DLD1 (cell line): ENCODE measurements around the gene NFIX.

Experiments used
- in situ Hi-C: cut with HindIII; loops from 2 replicates; pipeline ENCODE4 v1.10.0; 2017; ENCODE audit warnings: low sequenced_read_pairs

The NFIX gene

DNA sequence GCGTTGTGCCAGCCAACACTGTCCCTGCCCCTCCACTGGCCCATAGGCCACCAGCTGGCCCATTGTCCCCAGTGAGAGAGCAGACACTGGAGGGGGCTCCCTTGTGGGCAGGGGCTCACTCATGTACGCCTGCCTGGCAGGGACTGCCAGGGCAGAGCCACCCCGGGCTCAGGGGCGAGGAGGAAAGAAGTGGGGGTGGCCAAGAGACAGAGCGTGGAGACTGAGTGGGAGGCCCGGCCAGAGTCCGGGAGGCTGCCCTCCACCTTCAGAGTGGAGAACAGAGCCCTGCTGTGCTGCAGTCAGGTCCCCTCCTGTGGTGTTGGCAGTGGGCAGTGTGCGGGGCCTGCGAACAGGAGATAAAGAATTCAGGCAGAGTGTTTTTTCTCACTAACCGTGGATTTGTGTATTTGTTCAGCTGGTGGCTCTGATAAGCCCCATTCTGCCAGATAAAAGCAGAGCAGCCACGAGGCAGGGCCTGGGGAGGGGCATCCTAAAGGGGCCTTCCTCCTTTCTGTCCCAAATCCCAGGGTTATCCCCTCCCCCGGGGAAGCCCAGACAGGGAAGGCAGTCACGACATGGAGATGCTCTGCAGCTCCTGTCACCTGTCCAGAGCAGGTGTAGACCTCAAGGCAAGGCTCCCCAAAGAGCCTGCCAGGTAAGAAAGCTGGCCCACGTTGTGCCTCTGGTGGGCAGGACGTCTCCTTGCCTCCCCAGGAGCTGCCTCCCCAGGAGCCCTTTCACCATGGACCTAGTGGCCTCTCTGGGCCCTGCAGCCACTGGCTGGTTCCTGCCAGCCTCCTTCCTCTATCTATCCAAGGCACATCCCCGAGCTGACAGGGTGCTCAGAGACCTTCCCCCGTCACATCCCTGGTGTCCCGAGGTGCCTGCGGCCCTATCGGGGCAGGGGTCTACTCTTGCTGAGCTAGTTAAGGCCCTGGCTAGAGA lies 74.4 kb downstream of the NFIX start:
- in situ Hi-C loops, result no loop called here

DNA sequence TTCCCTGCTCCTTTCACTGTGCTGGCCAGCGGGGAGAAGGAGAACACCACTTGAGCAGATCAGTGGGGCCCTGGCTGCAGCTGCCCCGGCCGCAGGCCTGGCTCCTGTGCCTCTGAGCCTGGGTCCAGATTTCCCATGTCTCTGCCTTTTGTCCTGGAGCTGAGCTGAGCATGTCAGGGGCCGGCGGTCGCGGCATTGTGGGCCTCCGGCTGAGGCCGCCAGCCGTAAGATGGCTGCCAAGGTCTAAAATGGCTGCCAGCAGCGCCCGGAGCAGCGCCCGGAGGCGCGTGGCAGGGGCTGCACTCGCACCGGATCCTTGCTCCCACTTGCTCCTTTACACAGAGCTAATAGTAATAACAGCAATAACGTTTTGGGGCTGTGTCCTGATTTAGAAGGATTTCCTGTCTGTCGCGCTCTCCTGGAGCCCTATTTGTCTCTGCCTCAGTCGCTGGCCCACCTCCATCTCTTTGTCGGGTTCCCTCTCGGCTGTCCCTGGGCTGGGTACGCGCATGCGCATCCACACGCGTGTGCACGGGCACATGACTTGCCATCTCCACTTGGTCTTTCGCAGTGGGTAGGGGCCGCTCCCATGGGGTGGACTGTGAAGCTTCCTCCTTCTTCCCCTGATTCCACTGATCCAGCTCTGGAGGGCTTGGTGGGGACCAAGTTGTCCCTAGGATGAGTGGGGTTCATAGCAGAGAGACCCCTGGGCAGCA lies 75.3 kb downstream of the NFIX start:
- in situ Hi-C loops, result no loop called here

DNA sequence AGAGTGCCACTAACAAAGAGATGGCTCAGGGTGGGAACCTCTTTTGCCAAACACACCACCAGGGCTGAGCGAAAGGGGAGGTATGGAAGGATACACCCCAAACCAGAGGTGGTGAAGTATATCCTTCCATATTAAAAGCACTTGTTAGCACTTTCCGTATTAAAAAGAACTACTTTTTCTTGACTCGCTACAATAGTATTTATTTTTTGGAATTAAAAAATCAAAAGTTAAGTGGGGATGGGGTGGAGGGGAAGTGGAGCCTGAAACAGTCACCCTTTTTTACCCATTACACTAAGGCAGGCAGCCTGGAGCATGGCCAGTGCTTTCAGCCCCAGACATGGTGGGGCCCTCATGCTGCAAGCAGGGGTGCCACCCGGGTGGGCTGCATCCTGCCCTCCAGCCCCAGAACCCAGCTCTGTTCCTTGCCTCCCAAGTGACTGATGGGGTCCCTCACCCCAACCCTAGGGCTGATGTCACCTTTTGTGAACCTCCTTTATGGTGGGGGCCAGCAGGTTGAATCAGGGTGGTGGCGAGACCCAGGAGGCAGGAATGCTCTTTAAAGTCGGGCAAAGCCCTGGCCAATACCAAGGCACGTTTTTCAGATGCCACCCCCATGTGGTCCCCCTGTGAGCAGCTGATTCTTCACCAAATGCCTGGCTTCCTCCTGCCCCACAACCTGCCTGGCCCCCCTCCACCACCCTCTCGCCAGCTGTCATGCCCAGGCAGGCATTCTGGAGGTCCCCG lies 76.3 kb downstream of the NFIX start:
- in situ Hi-C loops, result no loop called here

DNA sequence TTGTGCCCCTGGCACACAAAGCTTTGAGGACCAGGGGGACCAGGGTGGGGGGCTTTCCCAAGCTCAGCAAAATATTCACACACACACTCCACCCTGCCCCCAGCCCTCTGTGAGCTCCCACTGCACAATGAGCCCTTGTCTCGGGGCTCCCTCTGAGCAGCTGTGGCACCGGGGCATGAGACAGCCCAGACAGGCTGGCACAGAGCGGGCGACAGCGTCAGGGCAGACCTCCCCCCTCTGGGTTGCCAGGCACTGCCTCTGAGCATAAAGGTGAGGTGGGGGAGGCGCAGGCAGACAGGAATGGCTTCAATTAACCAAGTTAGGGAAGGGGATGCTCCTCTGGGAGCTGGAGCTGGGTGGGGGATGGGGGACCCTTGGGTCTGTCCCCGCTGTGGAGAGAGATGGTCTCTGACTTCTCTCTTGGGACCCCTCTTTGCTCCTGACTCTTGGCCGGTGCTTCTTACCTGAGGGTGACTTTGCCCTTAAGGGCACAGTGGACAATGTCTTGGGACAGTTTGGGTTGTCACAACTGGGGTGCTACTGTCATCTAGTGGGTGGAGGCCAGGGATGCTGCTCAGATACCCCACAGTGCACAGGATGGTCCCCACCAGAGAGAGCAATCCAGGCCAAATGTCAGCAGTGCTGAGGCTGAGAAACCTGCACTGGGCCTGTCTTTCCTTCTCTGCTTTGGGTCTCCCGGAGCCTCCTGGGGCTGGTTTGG lies 77.1 kb downstream of the NFIX start:
- in situ Hi-C loops, result no loop called here

DNA sequence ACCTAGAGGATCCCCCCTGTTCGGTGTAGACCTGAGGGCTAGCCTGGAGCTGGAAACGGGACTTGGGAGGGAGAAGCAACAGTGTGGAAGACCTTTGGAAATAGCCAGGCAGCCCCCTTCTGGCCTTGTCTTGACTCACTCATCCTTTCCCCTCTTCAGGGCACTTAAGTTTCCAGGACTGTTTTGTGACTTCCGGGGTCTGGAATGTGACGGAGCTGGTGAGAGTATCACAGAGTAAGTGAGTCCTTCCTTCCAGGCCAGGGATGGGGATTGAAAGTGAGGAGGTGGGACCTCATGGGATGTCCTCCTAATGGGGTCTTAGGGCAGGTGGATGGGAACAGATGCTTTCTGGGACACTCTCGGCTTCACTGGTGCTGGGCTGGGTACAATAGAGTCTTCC lies 78.0 kb downstream of the NFIX start:
- in situ Hi-C loops, result no loop called here

DNA sequence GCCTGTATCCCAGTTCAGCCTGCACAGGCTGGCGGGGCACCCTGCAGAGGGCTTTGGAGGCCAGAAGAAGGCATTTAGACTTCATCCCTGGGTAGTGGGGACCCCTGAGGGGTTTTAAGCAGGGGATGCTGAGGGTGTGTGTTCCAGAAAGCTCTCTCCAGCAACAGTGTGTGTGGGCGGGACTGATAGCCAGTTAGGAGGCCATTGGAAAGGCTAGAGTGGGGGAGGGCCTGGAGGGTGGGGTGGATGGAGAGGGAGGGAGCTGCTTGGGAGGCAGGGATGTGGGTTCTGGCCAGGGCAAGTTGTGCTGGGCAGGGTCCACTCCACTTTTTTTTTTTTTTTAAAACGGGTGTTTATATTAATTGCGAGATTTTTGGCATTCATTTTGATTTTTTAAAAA lies 79.1 kb downstream of the NFIX start:
- in situ Hi-C loops, result no loop called here

DNA sequence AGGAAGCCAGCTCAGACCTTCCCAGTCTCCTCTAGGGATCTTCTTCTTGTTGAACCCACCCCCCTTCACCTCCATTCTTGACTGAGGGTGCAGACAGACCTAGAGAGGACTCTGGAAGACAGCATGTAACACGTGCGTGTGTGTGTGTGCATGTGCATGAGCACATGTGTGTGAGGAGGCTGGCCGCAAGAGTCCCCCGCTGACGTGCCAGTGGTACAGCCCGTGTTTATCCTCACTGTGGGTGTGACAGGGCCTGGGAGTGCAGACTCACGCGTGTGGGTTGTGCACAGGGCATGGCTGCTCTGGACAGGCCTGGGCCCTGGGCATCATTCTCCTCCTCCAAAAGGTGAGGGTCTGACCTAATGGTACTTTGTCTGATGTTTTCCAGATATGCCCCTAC lies 81.0 kb downstream of the NFIX start:
- in situ Hi-C loops, result no loop called here

DNA sequence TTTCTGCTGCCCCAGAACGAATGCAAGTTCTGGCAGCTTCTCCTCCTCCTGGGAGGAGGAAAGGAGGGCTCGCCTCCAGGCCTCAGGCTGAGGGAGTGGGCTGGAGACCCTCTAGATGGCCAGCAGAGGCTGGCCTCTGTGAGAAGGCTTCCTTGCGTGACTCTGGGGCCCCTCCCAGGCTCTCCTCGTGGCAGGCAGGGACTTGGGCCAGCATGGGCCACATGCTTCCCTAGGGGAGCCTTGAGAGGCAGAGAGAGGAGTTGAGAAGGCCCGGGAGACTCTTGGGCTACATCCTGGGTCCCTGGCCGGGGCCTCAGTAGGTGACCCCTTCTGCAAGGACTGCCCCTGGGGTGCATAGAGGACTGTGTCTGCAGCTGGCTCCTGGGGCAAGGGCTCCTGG lies 81.5 kb downstream of the NFIX start:
- in situ Hi-C loops, result no loop called here

DNA sequence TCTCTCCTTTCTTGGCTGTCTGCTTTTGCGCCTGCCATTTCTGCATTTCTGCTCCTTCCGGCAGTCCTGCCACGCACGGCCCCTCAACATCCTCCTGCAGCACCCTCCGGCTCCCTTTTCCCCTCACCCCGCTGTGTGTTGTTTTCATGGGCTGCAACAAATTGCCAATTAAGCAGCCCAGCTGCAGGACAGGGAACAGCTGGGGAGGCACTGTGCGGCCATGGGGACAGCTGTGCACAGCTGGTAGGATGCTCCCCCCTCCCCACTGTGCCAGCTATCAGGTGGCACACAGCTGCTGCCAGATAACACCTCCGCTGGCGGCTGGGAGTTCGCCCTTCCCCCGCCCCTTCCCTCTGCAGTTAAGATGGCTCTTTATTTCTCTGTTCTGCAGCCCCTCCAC lies 82.0 kb downstream of the NFIX start:
- in situ Hi-C loops, result no loop called here

DNA sequence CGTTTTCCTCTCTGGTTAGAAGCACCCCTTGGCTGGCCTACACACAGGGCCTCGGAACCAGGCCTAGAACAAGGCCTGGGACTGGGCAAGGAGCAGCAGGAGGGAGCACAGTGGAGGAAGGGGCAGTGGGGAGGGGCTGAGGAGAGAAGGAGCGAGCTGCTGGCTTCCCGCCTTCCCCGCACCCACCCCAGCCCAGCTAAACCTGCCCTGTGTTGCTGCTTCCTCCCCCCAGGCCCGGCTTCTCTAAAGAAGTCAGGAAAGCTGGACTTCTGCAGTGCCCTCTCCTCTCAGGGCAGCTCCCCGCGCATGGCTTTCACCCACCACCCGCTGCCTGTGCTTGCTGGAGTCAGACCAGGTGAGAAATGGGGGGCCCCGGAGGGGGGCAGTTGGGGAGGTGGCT lies 83.1 kb downstream of the NFIX start:
- in situ Hi-C loops, result no loop called here

DNA sequence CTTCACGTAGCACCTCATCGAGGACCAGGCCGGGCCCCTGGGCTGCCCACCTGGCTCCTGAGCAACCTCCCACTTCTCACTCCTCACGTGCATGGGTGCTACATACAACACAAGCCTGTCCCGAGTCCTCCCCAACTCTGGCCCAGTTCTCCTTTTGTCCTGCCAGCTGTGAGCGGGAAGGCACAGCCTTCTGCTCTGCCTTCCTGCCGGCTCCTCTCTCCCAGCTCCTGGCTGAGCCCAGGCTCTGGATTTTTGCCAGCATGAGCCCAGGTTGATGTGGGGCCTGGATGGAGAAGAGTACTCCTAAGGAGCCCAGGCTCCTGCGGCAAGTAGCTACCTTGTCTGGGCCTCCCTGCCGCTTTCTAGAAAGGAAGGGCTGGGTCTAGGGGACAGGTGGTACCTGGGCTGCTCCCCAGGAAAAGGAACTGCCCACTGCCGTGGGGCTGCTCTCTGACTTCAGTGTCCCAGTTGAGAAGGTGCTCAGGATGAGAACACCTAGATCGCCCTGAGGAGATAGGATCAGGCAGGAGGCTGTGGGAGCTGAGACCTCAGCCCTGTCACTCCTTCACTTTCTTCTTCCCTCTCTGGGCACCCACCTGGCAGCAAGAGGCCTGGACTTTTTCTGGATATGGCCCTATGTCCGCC lies 83.7 kb downstream of the NFIX start:
- in situ Hi-C loops, result no loop called here

DNA sequence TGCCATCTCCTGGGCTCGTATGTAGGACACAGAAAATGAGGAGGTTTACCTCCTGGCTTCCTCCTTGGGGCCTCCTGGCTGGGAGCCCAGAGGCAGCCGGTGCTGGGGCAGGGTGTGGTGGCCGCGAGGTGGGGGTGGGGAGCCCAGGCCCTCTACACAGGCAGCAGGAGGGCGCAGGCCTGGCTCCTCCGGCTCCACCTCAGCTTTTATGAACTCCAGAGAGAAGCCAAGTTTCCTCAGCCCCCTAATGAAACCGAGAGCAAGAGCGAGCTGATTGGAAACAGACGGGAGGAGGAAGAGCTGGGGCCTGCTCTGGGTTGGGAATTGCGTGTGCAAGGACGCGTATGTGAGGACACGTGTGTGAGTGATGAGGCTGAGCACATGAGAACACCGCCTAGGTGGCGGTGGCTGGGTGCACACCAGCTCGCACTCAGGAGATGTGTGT lies 84.3 kb downstream of the NFIX start:
- in situ Hi-C loops, result no loop called here

DNA sequence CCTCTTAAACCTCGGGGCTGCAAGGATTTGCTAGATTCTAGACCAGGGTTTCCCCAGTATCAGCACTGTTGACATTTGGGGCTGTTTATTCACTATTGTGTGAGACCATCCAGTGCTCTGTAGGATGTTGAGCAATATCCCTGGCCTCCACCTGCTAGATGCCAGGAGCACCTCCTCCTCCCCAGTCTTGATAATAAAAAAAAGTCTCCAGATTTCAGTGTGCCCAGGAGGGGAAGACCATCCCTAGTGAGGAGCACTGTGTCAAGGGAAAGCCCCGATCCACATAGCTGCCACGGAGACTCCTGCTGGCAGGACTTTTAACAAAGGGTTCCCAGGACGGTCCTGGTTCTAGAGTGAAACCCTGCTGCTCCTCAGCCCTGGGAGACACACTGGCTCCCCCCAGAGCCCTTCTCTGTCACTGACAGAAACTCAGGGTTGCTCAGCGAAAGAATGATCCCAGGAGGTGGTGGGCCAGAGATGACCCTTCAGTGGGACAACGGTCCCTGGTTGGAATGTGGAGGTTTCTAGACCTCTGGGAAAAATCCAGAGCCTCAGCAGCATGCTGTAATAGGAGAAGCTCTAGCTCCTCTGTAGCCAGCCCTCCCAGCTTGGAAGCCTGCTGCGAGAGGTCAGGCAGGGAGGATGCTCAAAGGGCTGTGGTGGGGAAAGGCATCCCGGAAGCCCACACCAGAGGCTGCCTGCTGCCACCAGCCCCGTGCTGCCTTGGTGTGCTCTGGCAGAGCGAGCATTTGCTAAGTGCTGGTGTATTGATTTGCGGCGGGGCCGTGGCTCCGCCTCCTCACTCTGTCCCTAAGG lies 87.1 kb downstream of the NFIX start:
- in situ Hi-C loops, result no loop called here

DNA sequence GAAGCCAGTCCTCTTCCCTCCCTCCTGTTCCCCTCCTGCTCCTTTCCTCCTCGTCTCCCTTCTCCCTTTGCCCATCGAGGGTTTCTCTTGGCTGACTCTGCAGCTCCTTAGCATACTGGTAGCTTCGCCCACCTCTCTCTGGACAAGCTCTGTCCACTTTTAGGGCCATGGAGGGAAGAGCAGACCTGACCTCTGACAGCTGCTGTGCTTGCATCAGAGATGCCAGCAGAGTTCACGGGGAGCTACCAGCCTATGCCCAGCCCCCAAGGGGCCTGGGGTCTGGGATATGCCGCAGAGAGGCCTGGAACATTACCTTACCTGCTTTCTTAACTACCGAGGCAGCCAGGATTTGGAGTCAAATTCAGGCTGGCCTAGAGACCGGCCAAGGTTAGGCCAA lies 87.7 kb downstream of the NFIX start:
- in situ Hi-C loops, result no loop called here

DNA sequence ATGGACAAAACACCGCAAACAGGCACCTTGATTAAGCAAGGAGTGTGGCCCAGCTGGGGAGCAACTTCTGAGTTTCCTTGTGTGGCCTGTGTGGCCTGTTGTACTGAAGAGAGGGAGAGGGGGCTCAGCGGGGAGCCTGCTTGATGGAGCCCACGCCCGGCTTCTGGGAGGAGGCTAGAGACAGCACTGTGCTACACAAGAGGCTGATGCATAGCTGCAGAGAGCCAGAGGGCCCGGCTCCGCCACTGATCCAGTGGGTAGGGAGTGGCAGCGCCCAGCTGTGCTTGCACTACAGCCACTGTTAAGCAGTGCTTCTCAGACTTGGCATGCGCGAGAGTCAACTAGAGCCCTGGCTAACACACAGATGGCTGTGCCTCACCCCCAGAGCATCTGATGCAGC lies 88.4 kb downstream of the NFIX start:
- in situ Hi-C loops, result no loop called here

DNA sequence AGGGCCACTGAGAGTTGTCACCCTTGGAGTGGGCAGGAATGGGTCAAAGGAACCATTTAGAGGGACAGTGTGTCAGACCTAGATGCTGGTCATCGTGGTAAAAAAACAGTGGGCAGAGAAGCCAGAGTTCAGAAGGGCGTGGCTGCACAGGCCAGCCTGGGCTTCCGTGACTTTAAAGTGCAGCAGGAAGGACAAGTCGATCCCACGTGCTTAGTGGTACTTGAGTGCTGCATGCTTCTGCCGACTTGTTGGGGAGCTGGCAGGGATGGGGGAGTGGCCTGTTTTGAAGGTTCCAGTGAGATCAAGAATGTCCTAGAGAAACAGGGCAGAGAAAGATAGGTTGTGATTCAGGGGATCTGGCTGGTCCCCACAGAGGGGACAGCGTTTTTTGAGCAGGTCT lies 90.4 kb downstream of the NFIX start:
- in situ Hi-C loops, result no loop called here

DNA sequence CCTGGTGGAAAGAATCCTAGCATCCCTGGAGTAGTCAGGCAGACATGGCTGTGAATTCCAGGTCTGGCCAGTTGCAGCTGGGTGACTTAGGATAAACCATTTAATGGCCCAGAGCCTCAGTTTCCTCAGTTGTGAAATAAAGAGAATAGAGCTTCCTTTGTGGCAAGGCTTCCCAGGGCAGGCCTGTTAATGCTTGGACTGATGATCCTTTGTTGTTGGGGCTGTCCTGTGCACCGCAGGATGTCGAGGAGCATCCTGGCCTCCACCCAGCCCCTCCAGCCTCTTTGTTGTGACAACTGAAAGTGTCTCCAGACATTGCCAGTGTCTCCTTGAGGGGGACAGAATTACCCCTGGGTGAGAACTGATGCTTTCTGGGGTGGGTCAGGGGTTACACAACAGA lies 91.1 kb downstream of the NFIX start:
- in situ Hi-C loops, result no loop called here

DNA sequence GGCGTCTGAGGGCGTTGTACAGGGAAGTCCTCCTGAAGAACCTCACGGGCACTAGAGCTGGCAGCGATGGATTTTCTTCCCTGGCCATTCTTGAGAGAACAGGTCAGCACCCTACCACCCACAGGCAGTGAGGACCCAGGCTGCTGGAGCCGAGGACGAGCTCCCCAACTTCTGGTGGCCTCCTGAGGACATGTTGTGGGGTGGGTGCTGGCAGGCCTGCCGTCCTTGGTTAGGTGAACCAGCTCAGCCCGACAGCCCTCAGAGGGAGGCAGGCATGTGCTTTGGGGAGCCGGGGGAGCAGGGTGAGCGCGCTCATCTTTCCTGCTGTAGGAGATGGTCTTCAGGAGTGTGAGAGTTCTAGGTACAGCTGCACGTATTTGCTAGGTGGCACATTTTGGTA lies 92.0 kb downstream of the NFIX start:
- in situ Hi-C loops, result no loop called here

DNA sequence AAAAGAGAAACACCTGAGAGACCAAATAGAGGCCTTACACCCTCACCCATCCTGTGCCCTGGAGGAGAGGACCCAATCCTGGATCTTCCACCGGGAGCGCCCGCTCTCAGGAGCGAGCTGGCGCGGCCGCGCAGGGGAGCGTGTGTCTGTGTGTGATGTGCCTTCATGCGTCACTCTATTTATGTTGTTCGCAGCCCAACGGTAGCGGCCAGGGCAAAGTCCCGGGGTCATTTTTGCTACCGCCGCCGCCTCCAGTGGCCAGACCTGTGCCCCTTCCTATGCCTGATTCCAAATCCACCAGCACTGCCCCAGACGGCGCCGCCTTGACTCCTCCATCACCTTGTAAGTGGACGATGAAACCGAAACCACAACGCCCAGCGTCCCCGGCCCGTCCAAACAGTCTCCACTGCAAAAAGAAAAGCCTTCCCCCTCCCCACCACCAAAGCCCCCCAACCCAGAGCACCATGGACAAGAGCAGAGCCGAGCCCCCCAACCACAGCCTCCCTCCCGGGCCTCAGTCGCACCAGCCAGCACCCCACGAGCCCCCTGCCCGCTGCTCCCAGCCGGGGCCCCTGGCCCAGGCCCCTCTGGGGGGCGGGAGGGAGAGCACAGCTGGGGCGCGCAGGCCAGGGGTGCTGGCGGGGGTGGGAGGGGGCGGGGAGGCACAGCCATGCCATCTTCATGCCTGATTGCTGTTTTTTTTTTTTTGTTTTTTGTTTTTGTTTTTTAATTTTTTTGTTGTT lies 92.7 kb downstream of the NFIX start:
- in situ Hi-C loops, result no loop called here
